ENCODE data around the gene PNPLA5.
"Not testable (repeated sequence)": the region's sequence is repeated elsewhere in the genome, so short reads cannot be mapped to it uniquely, and the experiment has no call there.

Gene PNPLA5

DNA sequence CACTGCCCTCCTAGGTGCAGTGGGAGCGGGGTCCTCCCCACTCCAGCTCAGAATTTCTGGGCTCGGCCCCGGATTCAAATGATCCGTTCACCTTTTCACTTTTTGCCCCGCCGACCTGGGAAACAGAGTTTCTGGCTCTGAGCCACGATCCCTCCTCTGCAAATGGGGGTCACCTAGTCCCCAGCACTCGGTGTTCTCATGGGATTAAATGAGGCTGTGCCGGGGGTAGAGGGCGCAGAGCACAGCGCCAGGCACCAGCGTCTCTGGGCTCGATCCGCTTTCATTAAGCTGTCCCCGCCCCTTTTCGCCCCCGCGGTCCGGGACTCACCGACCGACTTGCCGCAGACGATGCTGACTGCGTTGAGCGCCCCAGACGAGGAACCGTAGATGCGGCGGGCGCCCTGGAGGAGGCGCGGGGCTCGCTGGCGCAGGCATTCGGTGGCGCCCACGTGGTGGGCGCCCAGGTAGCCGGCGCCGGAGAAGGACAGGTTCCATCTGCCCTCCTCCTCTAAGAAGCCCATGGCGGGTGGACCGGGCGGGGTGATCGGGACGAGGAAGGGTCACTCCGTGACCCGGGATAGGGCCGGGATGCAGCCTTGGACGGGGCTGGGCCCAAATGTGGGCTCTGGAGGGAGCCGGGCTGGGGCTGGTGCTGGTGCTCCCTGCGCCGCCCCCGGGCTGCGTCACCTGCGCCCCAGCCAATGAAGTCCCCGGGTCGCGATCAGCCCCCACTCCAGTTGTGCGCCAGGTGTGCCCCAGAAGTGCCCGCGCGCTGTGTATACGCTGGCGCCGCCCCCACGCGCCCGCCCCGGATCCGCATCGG lies at the start of gene PNPLA5:
Gene PNPLA5 (minus strand): TSS at position 654 of the 823 bp plus-strand sequence. CDS start 133 bp downstream, at position 521.
- in situ Hi-C loops (cut with HindIII; ENCODE audit: low sequenced_read_pairs), result no loop called here

DNA sequence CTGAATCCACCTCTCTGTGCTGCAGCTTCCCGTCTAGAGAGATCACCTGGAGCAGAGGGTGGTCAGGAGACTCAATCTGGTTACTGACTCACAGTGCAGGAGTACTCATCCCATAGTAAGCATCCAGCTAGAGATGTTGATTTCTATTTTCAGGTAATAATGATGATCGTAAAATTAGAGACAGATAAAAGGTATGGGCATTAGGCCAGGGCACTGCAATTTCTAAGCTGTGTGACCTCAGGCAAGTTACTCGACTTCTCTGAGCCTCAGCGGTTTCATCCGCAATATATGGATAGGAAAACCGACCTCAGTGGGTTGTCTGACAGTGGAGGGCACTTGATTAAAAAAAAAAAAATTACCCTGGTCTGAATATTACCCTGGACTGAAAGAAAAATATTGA lies 49.6 kb upstream of the PNPLA5 start:
- in situ Hi-C loops (cut with HindIII; ENCODE audit: low sequenced_read_pairs), result no loop called here

DNA sequence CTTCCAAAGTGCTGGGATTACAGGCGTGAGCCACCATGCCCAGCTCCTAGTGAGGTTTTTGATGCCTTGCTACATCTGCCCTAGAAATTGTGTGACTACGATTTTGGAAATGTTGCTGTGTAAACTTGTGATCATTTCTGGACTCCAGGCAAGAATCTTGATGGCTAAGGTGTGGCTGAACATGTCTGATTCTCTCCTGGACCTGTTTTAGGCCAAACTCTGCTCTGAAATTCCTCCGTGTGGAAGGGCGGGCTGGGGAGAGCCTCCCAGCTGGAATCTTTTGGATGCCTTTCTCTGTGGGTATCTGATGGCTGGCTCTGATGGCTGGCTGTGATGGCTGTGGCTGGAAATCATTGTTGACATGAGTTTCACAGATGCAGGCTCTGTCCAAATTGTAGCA lies 40.0 kb upstream of the PNPLA5 start:
- in situ Hi-C loops (cut with HindIII; ENCODE audit: low sequenced_read_pairs), result no loop called here

- in situ Hi-C loops (cut with HindIII; ENCODE audit: low sequenced_read_pairs), result no loop called here
Observed at GRCh38 chr22:43928908-43929307, 37.1 kb upstream of the PNPLA5 start.

- in situ Hi-C loops (cut with HindIII; ENCODE audit: low sequenced_read_pairs), result no loop called here
Observed at GRCh38 chr22:43928468-43928867, 36.7 kb upstream of the PNPLA5 start.

DNA sequence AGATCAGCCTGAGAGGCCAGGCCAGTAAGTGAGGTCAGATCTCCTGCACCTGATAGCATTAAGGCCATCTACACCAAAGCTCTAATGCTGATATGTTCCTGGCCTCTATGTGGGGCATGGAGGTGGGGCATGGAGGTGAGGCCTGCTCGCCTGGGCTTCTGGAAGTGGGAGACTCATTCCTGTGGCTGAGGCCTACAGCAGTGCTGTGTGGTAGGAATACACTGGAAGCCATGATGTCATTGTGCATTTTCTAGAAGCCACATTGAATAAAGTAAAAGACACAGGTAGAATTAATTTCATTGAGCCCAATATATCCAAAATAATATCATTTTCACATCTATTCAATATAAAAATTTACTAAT lies 34.5 kb upstream of the PNPLA5 start:
- in situ Hi-C loops (cut with HindIII; ENCODE audit: low sequenced_read_pairs), result no loop called here

DNA sequence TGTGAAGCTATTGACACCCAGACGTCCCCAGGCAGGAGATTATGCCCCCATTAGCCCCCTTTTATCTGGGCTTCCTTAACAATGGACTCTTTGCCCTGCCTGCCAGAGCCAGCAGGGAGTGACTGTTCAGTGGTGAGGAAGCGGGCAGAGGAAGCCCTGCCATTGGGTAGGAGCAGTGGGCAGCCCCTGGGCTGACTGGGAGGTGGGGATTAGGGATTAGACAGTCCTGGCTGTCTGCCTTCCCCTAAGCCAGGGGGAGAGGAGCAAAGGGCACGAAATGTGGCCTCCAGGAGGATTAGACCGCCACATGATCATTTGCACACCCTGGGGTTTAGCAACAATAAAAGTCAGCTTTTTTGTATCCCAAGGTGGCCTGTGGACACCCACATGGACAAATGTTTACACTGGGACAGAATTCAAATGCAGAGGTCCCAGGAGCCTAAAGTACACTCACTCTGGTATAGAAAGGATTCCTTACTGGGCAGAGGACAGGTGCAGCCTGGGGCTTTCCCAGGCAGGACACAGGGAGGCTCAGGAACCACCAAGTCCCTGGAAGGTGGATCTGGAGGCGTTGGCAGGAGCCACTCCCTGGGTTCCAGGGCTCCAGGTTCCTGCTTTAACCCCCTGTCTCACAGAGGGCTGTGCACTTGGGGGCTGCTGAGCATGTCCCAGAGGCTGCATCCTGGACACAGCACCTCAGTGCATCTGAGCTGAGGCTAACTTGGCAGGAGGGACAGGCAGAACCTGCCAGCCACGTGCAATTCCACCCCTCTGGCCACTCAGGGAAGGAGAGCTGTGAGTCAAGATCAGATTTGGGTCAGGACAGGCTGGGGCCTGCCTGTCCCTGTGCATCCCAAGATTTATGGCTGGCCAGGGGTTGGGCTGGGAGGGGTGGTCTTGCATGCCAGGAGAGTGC lies 33.9 kb upstream of the PNPLA5 start:
- in situ Hi-C loops (cut with HindIII; ENCODE audit: low sequenced_read_pairs), result no loop called here

GRCh38 chr22:43924877-43925276 lies 33.1 kb upstream of the PNPLA5 start:
- in situ Hi-C loops (cut with HindIII; ENCODE audit: low sequenced_read_pairs), result no loop called here

DNA sequence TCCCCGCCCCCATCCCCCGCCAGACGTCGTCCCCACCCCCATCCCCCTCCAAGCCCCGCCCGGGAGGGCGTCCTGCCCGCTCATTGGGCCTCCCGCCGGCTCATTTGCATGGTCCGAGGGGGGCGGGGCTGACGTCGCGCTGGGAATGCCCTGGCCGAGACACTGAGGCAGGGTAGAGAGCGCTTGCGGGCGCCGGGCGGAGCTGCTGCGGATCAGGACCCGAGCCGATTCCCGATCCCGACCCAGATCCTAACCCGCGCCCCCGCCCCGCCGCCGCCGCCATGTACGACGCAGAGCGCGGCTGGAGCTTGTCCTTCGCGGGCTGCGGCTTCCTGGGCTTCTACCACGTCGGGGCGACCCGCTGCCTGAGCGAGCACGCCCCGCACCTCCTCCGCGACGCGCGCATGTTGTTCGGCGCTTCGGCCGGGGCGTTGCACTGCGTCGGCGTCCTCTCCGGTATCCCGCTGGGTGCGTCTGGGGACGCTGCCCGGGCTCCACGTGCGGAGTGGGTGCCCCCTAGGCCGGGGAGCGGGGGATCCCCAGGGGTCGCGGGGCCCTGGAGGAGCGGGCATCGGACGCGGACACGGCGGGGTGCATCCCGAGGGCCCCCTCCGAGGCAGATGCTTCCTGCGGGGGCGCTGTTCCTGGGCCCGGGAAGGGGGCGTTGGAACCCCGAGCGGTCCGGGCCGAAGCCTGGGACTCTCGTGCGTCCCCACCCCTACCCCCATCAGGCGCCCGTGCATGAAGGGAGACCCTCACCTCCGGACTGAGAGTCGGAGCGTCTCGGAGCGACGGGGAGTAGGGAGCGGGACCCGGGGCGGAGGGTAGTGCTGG lies 32.0 kb upstream of the PNPLA5 start, which contains the start of gene PNPLA3:
Gene PNPLA3 (plus strand): TSS at position 175 of the 834 bp plus-strand sequence. CDS start 107 bp downstream, at position 282.
- in situ Hi-C loops (cut with HindIII; ENCODE audit: low sequenced_read_pairs), result no loop called here

- in situ Hi-C loops (cut with HindIII; ENCODE audit: low sequenced_read_pairs), result no loop called here
Observed at GRCh38 chr22:43923191-43923590, 31.4 kb upstream of the PNPLA5 start.

DNA sequence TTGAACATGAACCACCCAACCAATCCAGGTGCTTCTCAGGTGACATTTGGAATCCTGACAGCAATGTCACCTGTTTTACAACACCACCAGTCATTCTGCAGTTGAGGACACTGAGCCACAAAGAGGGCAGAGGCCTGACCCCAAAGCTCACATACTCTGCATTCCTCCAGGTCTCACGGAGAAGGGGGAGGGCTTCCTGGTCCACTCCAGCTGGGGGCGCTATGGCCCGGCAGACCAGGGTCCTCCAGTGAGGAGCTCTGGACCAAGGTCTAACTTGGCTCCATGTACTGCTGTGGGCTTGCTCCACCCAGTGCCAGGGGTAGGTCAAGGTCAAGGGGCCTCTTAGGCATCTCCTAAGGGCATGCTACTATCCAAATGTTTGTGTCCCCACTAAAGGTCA lies 30.3 kb upstream of the PNPLA5 start:
- in situ Hi-C loops (cut with HindIII; ENCODE audit: low sequenced_read_pairs), result no loop called here

- in situ Hi-C loops (cut with HindIII; ENCODE audit: low sequenced_read_pairs), result no loop called here
Observed at GRCh38 chr22:43921370-43921769, 29.6 kb upstream of the PNPLA5 start.

- in situ Hi-C loops (cut with HindIII; ENCODE audit: low sequenced_read_pairs), result no loop called here
Observed at GRCh38 chr22:43919106-43919973, 27.5 kb upstream of the PNPLA5 start.

DNA sequence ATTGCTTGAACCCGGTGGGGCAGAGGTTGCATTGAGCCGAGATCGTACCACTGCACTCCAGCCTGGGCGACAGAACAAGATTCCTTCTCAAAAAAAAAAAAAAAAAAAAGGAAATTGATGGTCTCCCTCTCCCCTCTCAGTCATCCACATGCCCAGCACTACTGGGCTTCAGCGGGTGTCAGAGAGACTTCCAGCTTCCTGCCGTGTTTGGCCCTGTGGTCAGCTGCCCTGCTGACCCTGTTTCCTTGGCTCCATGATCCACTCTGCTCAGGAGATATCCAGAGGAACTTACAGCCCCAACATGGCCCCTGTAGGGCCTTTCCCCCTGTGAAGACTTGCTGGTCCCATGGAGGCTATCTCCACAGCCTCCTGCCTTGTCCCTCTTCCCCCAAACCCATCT lies 25.7 kb upstream of the PNPLA5 start:
- in situ Hi-C loops (cut with HindIII; ENCODE audit: low sequenced_read_pairs), result no loop called here

GRCh38 chr22:43911351-43911750 lies 19.5 kb upstream of the PNPLA5 start:
- in situ Hi-C loops (cut with HindIII; ENCODE audit: low sequenced_read_pairs), result no loop called here

GRCh38 chr22:43910178-43910695 lies 18.4 kb upstream of the PNPLA5 start:
- in situ Hi-C loops (cut with HindIII; ENCODE audit: low sequenced_read_pairs), result no loop called here

DNA sequence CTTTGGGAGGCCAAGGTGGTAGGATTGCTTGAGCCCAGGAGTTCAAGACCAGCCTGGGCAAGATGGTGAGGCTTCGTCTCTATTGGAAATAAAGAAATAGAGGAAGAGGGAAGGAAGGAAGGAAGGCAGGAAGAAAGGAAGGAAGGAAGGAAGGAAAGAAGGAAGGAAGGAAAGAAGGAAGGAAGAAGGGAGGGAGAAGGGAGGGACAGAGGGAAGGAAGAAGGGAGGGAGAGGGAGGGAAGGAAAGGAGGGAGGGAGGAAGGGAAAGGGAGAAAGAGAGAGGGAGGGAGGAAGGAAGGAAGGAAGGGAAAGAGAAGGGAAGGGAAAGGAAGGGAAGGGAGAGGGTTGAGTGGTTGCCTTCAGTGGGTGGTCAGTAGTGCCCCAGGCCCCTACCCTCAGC lies 17.9 kb upstream of the PNPLA5 start:
- in situ Hi-C loops (cut with HindIII; ENCODE audit: low sequenced_read_pairs), result no loop called here

- in situ Hi-C loops (cut with HindIII; ENCODE audit: low sequenced_read_pairs), result no loop called here
Observed at GRCh38 chr22:43905681-43906080, 13.9 kb upstream of the PNPLA5 start.

- in situ Hi-C loops (cut with HindIII; ENCODE audit: low sequenced_read_pairs), result not testable (repeated sequence)
Observed at GRCh38 chr22:43904412-43904811, 12.6 kb upstream of the PNPLA5 start.

DNA sequence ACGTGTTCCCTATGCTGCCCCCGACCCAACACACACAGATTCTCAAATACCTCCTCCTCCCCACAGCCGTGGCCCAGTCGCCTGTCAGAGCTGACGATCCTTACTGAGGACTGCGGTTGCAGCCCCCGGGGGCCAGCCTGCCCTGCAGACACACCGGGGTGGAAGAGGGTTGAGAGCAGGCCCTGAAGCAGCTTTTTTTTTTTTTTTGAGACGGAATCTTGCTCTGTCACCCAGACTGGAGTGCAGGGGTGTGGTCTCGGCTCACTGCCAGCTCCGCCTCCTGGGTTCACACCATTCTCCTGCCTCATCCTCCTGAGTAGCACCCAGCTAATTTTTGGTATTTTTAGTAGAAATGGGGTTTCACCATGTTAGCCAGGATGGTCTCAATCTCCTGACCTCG lies 11.2 kb upstream of the PNPLA5 start:
- in situ Hi-C loops (cut with HindIII; ENCODE audit: low sequenced_read_pairs), result not testable (repeated sequence)
